Coronary artery (tissue), 2 donors: ENCODE measurements around the gene TMEM235.
A peak's percentile ranks its signal among the peaks of the same experiment; 100 is the strongest.

ENCODE experiments used
- DNase-seq: peaks from one replicate; pipeline ENCODE4 v3.0.0-alpha.2; 2017; ENCODE audit warnings: low spot score
- H3K27ac ChIP-seq, 2 donors: fragments of 200-600 bp; sonication (generic); one replicate each; pipeline ENCODE4 v1.5.1; 2016 to 2019
- H3K4me3 ChIP-seq: fragments of 200-600 bp; sonication (generic); 2 replicates; pipeline ENCODE4 v1.5.1; 2016; ENCODE audit warnings: mild to moderate bottlenecking, moderate library complexity
- CTCF ChIP-seq: fragments of 200-600 bp; sonication (generic); IDR thresholded peaks from one replicate; pipeline ENCODE4 v1.5.1; 2019; ENCODE audit warnings: antibody characterized with exemption

Gene TMEM235

GRCh38 chr17:78230996-78231935 is at the start of gene TMEM235:
Gene TMEM235 (plus strand): TSS chr17:78231631. CDS start chr17:78232024, 393 bp downstream.
- no peak within 1 kb of the TSS for H3K27ac ChIP-seq
- H3K4me3 ChIP-seq, result peak within 1 kb of the TSS; percentile 39
- TF ChIP-seq CTCF, result no peak
- no peak for DNase-seq

- Histone ChIP-seq H3K4me3 (no peak overlapping the region), H3K27ac (no peak overlapping the region)
- no peak for DNase-seq
- no peak for TF ChIP-seq CTCF
These were observed 48.9 kb upstream of the TMEM235 start for GRCh38 chr17:78182504-78182903.

GRCh38 chr17:78183916-78184315 is 47.5 kb upstream of the TMEM235 start:
- no peak overlapping the region for H3K27ac ChIP-seq
- TF ChIP-seq CTCF, result no peak

GRCh38 chr17:78184351-78184750 is 47.1 kb upstream of the TMEM235 start:
- no peak for DNase-seq
- H3K4me3 ChIP-seq, result no peak overlapping the region
- H3K27ac ChIP-seq, result no peak overlapping the region
- TF ChIP-seq CTCF, result no peak

More at GRCh38 chr17:78183916-78184315, 47.5 kb upstream of the TMEM235 start:
- peak; percentile 63 for DNase-seq
- no peak overlapping the region for H3K4me3 ChIP-seq

GRCh38 chr17:78184868-78185267 is 46.6 kb upstream of the TMEM235 start:
- Histone ChIP-seq H3K4me3 (no peak overlapping the region), H3K27ac (no peak overlapping the region)
- no peak for TF ChIP-seq CTCF
- DNase-seq, result peak; percentile 66

- TF ChIP-seq CTCF, result no peak
- H3K27ac ChIP-seq, result peak overlapping the region in 1 of 2 donors; percentile 72
- peak overlapping the region; percentile 72 for H3K4me3 ChIP-seq
- peak; percentile 72 for DNase-seq
These were observed 45.3 kb upstream of the TMEM235 start for GRCh38 chr17:78185981-78186691.
